ENCODE measurements around the gene FOXO4. TPM values are rescaled to one million over a fixed set of nuclear protein-coding genes. Genes with fewer than 3 reads are reported as not detected.

Gene FOXO4
- total RNA-seq, 1 experiment from 2014 or later, result 17.7 TPM

GRCh38 chrX:71107245-71107644 lies 11.6 kb downstream of the FOXO4 start:
- no CpG with 5 or more reads among the region's 4 CpGs for WGBS (ENCODE audit: extremely low coverage, insufficient read length, low lambda C conversion rate)
- Mint-ChIP-seq H3K27ac (no peak overlapping the region), H3K36me3 (ENCODE audit: insufficient read depth in 1 of 3, low read depth in 3 of 3) (peaks cover 2 to 8% (median 5%) of the 10 kb centered on the region in 3 experiments; a peak in 3 of 7 replicates), H3K4me3 (no peak overlapping the region), H3K4me1 (peaks cover 20 to 39% of the 10 kb centered on the region in 2 experiments), H3K27me3 (ENCODE audit: low read depth) (peaks cover 58% of the 10 kb centered on the region), H3K9me3 (peaks cover 80 to 86% of the 10 kb centered on the region in 2 experiments)
- Histone ChIP-seq H3K27ac (ENCODE audit: insufficient read length, low read depth, low read length) (no peak overlapping the region), H4K8ac (replicated peaks; ENCODE audit: insufficient read length, low read depth, low read length) (no peak overlapping the region), H3K79me1 (ENCODE audit: insufficient read depth, low read depth, low read length, poor library complexity, severe bottlenecking) (no peaks in the 10 kb centered on the region), H2BK120ac (ENCODE audit: low read depth, low read length, poor library complexity, severe bottlenecking) (no peak overlapping the region), H3K79me2 (ENCODE audit: insufficient read depth, low read length) (no peaks in the 10 kb centered on the region), H3K14ac (ENCODE audit: insufficient read depth, low read length) (no peak overlapping the region), H3K27me3 (ENCODE audit: insufficient read depth, low read length) (no peaks in the 10 kb centered on the region), H2BK12ac (ENCODE audit: insufficient read length, low read depth, low read length) (no peak overlapping the region), H3K9me3 (ENCODE audit: control insufficient read depth, low read depth, low read length) (peaks cover 20% of the 10 kb centered on the region), H4K20me1 (ENCODE audit: control insufficient read depth, insufficient read depth, insufficient read length) (no peaks in the 10 kb centered on the region), H2BK20ac (ENCODE audit: low read depth, low read length, poor library complexity, severe bottlenecking) (no peak overlapping the region), H4K5ac (ENCODE audit: insufficient read length, low read depth, low read length) (no peak overlapping the region), H3K23ac (ENCODE audit: insufficient read length, low read depth, low read length) (no peak overlapping the region), H4K91ac (ENCODE audit: insufficient read length, low read depth, low read length) (no peak overlapping the region), H3K9ac (ENCODE audit: extremely low read depth, insufficient read length, low read length) (no peak overlapping the region), H3K4me1 (ENCODE audit: insufficient read depth, low read length) (peaks cover 5% of the 10 kb centered on the region; the same call in 1 of the 2 replicates), H3K56ac (ENCODE audit: insufficient read length, low read depth, low read length) (no peak overlapping the region), H2AK5ac (ENCODE audit: insufficient read length, low read length) (no peak overlapping the region), H3K23me2 (ENCODE audit: insufficient read length, low read depth, low read length, poor library complexity, severe bottlenecking) (no peaks in the 10 kb centered on the region), H2BK5ac (ENCODE audit: insufficient read length, low read length) (no peak overlapping the region), H2AFZ (ENCODE audit: low read length) (no peak overlapping the region), H2BK15ac (ENCODE audit: low read depth, low read length) (no peak overlapping the region), H3K4me2 (ENCODE audit: insufficient read depth, insufficient read length, low read length) (no peak overlapping the region), H3K18ac (ENCODE audit: insufficient read length, low read depth, low read length) (no peak overlapping the region), H3K4ac (ENCODE audit: low read depth, low read length) (no peak overlapping the region), H3T11ph (ENCODE audit: low read length) (no peak overlapping the region)
- TF ChIP-seq CTCF (conservative IDR thresholded peaks at IDR 0.05), result no peak
- no peak for DNase-seq
